GM21825 (cell line): ENCODE measurements around the gene OOSP4B.
"Not testable (repeated sequence)": the region's sequence is repeated elsewhere in the genome, so short reads cannot be mapped to it uniquely, and the experiment has no call there.

Source experiments
- ATAC-seq: cut with Tn5 transposase; IDR thresholded peaks from one replicate; pipeline ENCODE4 v1.9.1; 2021; ENCODE audit warnings: mild to moderate bottlenecking, moderate library complexity; ENCODE audit not compliant: unreplicated experiment

Gene OOSP4B

DNA sequence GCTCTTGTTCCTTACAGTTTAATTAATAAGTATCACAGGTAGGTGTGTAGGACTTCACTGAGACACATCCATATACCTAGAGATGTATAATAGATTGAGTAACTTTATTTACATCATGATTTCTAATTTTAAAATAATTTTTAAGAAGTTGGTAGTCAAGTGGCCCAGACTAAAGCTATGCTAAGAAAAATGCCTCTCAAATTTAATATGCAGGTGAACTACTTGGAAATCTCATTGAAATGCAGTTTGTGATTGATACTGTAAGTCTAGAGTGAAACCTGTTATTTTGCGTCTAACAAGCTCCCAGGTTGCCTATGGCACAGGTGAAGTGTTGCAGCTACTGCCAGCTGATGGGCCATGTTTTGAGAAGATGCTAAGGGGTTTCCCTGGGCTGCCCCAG is at the start of gene OOSP4B:
Gene OOSP4B, plus strand, starts transcription at position 301 of the 400 bp plus-strand sequence.
- no peak for ATAC-seq

DNA sequence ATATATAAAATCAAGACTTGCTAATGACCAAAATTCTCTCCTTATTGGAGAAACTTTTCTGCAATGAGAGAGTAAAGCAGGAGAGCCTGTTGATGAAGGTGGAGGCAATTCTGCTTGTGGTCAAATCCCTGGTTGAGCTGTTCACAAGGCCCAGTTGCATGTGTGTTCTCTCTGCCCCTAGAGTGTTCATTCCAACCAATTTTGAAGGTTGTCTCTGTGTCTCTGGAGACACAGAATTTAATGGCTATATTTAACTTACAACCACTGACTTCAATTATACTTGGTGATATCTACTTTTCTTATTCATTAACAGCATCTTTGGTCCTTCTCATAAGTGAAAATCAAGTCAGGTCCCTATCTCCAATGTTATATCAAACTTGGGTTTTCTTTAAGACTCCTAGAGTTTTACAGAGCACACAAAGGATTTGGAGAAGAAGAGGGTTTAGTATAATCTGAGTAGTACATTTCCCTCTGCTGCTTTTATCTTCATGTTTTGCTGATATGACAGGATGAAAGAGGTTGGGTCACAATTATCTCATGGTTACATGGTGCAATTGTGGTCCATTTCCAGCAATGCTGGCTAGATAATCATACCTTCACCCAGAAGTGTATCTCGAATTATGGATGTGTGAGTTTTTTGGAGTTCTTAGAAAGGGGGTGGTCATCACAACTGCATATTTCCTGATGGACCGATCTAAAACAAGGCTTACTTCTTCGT is 49.1 kb upstream of the OOSP4B start:
- no peak for ATAC-seq

DNA sequence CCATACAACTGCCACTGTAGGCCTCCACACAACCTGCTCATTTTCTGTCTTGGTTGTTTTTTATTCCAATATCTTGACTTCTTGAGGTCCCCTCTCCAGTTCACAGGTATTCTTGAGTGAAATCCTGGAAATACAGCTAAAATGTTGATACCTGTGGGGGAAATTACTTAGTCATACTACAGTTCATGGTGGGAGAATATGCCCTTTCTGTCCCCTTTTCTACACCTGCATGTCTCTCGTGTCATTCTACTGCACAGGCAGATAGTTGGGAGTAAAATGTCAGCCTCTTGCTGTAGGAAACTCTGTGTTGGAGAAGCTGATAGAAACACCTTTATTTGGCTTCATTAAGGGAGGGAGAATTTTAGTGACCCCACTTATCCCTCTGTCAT is 48.6 kb upstream of the OOSP4B start:
- ATAC-seq: no peak

DNA sequence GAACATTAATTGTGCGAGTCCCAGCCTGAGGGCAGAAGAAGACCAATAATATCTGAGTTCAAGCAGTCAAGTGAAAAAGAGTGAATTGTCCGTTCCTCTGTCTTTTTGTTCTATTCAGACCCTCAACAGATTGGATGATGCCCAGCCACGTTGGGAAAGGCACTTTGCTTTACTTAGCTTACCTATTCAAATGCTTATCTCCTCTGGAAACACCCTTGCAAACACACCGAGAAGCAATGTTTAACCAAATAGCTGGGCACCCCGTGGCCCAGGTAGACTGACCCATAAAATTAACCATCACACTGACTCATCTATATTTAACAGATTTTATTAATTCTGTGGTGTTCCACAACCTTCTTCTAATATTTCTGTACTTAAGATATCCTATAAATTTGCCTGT is 43.9 kb upstream of the OOSP4B start:
- ATAC-seq: no peak

DNA sequence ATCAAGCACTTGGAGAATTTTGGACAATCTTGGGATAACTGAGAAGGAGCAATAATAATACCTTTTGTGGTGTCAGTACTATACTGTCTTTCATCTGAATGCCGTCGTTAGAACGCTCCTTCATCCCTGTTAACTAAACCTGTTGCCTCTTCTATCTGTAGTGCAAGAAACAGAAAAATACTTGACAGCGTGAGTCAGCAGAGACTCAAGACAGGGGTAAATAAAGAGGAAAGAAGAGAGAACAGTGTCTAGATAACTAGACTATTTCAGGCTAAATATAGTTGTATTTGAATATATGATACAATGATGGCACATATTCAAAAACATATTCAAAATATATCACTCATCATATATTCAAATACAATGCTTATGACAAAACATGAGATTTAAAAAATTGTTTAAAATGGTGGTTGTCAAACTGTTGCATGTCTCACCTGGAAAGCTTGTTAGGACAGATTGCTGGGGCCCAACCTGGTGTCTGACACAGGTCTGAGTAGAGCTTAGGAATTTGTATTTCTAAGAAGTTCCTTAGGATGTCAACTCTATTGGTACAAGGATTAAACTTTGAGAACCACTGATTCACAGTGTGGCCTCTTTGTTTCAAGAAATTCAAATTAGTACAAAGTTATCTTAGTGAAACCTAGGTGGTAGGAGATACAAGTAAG is 35.7 kb upstream of the OOSP4B start:
- ATAC-seq: no peak

DNA sequence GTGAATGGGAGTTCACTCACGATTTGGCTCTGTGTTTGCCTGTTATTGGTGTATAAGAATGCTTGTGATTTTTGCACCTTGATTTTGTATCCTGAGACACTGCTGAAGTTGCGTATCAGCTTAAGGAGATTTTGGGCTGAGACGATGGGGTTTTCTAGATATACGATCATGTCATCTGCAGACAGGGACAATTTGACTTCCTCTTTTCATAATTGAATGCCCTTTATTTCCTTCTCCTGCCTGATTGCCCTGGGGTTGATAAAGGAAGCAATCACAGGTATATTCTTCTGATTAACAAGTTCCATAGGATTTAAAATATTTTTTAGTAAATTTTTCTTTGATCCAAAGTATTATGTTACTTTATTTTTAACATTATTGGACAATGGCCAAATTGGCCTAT is 34.9 kb upstream of the OOSP4B start:
- not testable (repeated sequence) for ATAC-seq

DNA sequence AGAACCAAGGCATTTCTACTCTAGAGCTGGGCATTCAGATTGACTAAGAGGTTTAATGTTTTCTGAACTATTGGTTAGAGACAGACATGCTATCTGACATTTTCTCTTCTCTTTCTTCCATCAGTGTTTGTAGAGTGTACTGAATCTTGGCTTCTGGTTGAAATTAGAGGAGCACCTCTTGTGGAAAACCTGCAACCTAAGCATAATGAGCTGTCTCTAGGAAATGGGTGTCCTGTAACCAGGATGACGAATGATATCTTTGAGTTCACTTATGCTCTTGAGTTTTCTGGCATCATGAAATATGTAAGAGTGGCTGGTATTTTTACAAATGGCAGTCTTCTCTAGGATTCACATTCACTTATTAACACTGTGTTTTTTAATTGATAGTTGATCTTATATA is 33.8 kb upstream of the OOSP4B start:
- no peak for ATAC-seq

DNA sequence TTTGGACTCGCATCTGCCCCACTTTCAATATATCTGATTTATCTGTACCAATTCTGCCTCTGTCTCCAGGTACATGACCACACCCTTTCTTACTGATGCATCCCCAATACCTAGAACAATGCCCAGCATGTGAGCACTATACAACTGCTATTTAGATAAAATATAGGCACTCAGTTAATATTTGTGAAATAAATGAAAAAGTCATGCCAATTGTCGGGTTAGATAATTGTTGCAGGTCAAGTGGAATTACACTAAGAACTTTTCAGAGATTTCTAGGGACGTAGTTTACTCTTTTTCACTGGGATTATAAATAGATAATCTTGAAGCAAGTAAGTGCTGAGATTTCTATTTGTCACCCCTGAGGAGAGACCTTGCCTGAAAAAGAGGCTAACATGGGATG is 32.6 kb upstream of the OOSP4B start:
- ATAC-seq: no peak

DNA sequence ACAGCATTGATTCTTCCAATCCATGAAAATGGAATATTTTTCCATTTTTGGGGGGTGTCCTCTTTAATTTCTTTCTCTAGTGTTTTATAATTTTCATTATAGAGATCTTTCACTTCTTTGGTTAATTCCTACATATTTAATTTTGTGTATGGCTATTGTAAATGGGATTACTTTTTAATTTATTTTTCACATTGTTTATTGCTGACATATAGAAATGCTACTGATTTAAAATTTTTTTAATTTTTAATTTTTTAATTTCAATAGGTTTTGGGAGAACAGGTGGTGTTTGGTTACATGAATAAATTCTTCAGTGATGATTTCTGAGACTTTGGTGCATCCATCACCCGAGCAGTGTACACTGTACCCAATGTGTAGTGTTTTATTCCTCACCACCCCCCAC is 26.6 kb upstream of the OOSP4B start:
- no peak for ATAC-seq

DNA sequence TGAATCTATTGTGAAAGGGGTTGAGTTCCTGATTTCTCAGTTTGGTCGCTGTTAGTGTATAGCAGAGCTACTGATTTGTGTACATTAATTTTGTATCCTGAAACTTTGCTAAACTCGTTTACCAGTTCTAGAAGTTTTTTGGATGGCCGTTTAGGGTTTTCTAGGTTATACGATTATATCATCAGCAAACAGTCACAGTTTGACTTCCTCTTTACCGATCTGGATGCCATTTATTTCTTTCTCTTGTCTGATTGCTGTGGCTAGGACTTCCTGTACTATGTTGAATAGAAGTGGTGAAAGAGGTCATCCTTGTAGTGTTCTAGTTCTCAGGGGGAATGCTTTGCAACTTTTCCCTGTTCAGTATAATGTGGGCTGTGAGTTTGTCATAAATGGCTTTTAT is 24.6 kb upstream of the OOSP4B start:
- ATAC-seq: no peak

DNA sequence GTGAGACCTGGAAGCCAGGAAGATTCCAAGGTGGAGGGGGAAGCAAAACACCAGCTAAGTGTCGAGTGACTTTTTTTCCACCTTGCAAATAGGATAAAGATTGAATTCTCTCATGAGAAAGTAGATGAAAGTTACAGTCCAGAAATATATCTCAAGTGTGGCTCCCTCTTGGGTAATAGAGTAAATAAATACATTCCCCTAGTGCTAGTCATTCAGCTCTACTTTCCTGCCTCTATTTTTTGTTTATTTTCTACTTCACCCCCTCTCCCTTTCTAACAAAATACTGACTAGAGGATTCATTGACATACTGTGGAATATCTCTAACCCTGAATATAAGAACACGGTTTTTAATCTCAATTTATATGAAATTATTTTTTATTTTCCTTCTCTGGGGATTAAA is 19.2 kb upstream of the OOSP4B start:
- ATAC-seq: no peak

DNA sequence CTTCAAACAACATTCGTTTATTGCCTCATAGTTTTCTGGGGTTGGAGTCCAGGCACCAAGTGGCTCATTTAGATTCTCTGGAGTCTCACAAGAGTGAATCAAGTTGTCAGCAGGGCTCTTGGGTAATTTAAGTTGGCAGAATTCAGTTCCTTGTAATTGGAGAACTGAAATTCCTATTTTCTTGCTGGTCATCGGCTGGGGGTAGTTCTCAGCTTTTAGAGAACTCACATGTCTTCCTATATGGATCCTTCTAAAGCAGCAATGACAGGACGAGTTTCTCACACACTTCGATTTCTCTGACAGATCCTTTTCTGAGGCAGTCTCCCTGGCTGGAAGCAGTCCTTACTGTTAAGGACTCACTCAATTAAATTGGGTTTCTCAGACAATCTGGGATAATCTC is 17.3 kb upstream of the OOSP4B start:
- no peak for ATAC-seq

DNA sequence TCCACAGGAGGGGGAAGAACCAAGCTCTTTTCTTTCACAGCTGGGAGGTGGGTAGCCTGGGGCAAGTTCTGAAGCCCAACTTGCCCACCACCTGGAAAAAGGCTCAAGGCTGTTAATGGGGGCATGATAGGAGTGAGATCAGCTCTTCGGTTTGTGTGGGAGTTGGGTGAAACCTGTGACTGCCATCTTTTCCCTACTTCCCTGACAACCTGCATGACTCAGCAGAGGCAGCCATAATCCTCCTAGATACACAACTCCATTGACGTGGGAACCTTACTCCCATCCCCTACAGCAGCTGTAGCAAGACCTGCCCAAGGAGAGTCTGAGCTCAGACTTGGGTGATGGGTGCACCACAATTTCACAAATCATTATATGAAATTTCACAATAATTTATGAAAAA is 13.3 kb upstream of the OOSP4B start:
- ATAC-seq: no peak

DNA sequence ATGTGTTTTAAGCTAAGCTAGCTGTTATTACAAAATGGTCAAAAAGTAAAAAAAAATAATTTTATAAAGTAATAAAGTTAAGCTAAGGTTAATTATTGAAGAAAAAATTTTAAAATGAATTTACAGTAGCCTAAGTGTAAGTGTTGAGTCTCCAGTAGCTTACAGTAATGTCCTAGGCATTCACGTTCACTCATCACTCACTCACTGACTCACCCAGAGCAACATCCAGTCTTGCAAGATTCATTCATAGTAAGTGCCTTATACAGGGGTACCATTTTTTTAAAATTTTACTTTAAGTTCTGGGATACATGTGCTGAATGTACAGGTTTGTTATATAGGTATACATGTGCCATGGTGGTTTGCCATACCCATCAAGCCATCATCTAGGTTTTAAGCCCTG is 11.6 kb upstream of the OOSP4B start:
- no peak for ATAC-seq

DNA sequence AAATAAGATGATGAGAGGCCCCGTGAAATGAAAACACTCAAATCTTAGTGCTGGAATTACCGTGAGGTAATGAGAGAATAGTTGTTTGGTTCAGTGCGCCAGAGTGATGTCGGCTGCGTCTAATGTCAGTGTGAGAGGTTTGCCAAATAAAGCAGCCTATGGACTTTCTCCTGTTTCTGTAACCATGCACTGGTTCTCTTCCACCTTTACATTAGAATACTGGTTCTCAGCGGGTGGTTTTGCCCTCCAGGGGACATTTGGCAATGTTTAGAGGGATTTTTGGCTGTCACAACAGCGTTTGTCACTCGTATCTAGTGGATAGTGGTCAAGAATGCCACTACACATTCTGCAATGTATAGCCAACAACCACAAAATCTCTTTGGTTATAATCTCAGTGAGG is 1.1 kb downstream of the OOSP4B start:
- no peak for ATAC-seq

DNA sequence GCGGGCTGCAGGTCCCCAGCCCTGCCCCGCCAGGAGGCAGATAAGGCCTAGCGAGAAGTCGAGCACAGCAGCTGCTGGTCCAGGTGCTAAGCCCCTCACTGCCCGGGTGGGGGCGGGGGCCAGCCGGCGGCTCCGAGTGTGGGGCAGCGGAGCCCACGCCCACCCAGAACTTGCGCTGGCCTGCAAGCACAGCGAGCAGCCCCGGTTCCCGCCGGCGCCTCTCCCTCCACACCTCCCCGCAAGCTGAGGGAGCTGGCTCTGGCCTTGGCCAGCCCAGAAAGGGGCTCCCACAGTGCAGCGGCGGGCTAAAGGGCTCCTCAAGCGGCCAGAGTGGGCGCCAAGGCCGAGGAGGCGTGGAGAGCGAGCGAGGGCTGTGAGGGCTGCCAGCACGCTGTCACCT is 3.4 kb downstream of the OOSP4B start:
- not testable (repeated sequence) for ATAC-seq

DNA sequence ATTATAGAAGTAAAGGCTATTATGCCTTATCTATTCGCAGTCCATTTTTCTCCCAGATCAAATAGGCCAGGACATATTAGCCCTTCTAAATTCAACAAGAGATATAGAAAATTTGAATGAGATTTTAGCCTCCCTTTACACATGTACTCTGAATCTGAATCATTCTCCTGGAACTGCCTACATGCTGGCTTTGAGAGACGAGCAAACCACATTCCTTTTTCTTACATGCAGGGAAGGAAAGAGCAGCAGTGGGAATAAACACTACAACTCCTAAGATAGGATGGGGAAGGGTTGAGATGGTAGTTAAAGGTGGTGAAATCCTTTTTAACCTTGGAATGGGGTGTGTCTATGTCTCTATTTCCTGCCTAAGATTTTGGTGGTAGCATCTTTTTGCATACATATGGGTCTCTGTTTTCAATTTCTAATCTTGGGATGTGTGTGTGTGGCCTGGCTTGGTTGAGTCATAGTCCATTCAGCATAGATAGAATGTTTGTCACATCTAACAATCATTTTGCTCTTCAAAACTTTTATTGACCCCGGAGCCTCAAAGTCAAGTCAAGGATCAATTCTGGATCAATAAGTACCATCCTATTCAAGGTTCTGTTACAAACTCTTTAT is 12.1 kb downstream of the OOSP4B start:
- no peak for ATAC-seq

DNA sequence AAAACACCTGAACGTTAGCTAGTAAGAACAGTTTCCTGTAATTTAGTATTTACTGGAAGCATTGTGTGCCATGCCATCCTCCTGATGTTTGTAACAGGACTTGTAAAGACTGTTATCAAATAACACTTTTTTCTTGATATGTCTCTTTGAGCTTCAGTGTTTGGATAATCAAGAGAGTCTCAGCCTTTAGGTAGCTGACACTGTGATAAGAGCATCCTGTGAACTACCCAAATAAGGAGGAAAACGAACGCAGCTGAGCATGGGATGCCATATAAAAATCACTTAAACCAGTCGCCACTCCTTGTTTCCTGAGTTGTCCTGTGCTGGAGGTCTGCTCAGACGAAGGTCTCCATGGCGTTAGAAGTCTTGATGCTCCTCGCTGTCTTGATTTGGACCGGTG is 23.1 kb downstream of the OOSP4B start, which contains the start of gene OOSP2:
Gene OOSP2, plus strand, starts transcription at position 301 of the 400 bp plus-strand sequence. Its CDS starts 51 bp downstream, at position 352.
- no peak for ATAC-seq

DNA sequence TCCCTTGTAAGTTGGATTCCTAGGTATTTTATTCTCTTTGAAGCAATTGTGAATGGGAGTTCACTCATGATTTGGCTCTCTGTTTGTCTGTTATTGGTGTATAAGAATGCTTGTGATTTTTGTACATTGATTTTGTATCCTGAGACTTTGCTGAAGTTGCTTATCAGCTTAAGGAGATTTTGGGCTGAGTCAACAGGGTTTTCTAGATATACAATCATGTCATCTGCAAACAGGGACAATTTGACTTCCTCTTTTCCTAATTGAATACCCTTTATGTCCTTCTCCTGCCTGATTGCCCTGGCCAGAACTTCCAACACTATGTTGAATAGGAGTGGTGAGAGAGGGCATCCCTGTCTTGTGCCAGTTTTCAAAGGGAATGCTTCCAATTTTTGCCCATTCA is 33.4 kb downstream of the OOSP4B start:
- ATAC-seq: not testable (repeated sequence)

DNA sequence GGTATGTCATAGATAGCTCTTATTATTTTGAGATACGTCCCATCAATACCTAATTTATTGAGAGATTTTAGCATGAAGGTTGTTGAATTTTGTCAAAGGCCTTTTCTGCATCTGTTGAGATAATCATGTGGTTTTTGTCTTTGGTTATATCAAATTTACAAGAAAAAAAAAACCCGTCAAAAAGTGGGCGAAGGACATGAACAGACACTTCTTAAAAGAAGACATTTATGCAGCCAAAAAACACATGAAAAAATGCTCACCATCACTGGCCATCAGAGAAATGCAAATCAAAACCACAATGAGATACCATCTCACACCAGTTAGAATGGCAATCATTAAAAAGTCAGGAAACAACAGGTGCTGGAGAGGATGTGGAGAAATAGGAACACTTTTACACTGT is 33.9 kb downstream of the OOSP4B start:
- ATAC-seq: not testable (repeated sequence)

DNA sequence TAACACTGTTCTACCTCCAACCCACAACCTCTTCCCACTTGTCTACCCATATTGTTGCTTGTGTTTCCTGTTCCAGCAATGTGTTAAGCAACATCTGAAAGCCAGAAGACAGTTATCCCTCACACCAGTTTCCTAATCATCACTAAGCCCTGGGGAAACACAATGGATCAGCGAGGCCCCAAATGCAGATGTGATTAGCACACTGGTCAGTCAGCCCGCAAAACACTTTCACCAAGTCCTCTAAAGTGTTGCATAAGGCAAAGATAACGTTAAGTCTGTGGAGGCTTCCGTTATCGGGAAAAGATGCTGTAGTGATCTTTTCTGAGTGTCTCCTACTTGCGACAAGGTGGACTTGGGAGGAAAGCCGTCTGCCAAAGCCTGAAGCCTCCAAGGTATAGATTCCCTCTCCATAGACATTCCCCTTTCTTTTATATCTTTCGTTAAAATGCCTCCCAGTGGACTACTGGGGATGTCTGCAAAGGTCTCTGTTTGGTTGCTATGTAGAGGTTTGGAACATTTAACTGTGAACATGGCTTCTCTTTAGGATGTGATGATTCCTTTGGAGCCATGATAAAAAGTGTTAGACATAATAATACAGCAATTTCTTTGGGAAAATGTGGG is 39.5 kb downstream of the OOSP4B start, which contains the start of gene MS4A3:
Gene MS4A3, plus strand, starts transcription at position 317 of the 621 bp plus-strand sequence. CDS start 4,496 bp downstream, outside the sequence.
- ATAC-seq: no peak

DNA sequence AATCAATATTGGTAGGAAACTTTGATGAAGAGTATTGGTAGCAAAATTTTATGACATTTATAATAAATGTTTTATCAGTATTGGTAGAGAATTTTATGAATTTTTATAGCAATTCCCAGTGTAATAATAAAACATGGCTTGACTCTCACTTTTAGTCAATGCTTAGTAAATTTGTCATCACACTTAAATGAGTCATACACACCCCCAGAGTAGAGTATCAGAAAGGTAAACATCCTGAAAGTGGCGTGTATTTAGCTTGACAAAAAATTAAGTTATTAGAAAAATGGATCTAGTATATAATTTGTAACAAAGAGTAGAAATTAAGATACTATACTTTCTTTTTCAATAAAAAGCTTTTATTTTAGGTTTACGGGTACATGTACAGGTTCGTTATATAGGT is 42.1 kb downstream of the OOSP4B start:
- no peak for ATAC-seq
